Measurements from ENCODE around the gene CLEC16A.

DNA sequence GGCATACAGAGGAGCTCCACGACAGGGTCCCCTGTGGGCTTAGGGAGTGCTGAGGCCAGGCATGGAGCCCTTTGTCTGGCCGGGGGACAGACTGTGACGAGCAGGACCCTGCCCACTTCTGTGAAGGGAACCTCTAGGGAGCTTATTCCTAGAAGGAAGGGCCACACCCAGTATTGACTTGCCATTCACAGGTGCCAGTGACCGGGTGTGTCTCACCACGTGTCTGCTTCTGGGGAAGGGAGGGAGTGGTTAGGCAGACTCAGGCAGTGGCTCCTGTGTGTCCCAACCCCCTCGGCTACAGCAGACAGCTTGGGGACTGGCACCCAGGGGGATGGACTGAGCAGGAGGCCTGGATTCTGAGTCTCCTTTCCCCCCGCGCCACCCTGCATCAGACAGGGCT lies 254.5 kb downstream of the CLEC16A start:
- TF ChIP-seq, protein P1, sequence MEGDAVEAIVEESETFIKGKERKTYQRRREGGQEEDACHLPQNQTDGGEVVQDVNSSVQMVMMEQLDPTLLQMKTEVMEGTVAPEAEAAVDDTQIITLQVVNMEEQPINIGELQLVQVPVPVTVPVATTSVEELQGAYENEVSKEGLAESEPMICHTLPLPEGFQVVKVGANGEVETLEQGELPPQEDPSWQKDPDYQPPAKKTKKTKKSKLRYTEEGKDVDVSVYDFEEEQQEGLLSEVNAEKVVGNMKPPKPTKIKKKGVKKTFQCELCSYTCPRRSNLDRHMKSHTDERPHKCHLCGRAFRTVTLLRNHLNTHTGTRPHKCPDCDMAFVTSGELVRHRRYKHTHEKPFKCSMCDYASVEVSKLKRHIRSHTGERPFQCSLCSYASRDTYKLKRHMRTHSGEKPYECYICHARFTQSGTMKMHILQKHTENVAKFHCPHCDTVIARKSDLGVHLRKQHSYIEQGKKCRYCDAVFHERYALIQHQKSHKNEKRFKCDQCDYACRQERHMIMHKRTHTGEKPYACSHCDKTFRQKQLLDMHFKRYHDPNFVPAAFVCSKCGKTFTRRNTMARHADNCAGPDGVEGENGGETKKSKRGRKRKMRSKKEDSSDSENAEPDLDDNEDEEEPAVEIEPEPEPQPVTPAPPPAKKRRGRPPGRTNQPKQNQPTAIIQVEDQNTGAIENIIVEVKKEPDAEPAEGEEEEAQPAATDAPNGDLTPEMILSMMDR (IDR thresholded peaks at IDR 0.05), result no peak
- TF ChIP-seq POLR2AphosphoS5 (IDR thresholded peaks at IDR 0.05) (no peak), POLR2A (IDR thresholded peaks at IDR 0.05) (no peak)

All from breast epithelium (tissue), 3 donors.